ENCODE results near the gene SPON2. TPM values are rescaled to one million over a fixed set of nuclear protein-coding genes. Genes with fewer than 3 reads are reported as not detected.

Gene SPON2
- polyA plus RNA-seq, 1 experiment, result 132 TPM

- ChIA-PET POLR2A (interaction anchor here (0.5 to 4.2 kb wide), 10 partner anchors 8 to 156 kb away, joined by 3 to 32 read pairs (median 5); partner anchors contain the start of gene SPON2), CTCF (no interaction called here)
- Histone ChIP-seq H3K9me3 (ENCODE audit: control insufficient read depth, insufficient read depth, low read length) (peaks cover 7% of the 10 kb centered on the region; the same call in 1 of the 2 replicates), H3K27me3 (ENCODE audit: control insufficient read depth, insufficient read depth, low read length) (no peaks in the 10 kb centered on the region), H3K27ac (ENCODE audit: low read depth, low read length) (peak overlapping the region; percentile 57), H3K4me3 (ENCODE audit: low read depth, low read length) (peak overlapping the region; percentile 31)
- no peak for DNase-seq (ENCODE audit: low read depth, low spot score)
- TF ChIP-seq CTCF (IDR thresholded peaks at IDR 0.05; ENCODE audit: low read depth, low read length), result no peak
Observed at GRCh38 chr4:1199556-1200331, 27.4 kb upstream of the SPON2 start.

GRCh38 chr4:1198098-1198844 is 25.9 kb upstream of the SPON2 start:
- H3K9me3 ChIP-seq (ENCODE audit: control insufficient read depth, insufficient read depth, low read length), result peaks cover 7% of the 10 kb centered on the region; the same call in 1 of the 2 replicates
- CTCF ChIA-PET, result no interaction called here
- H3K27ac ChIP-seq (ENCODE audit: low read depth, low read length), result peak overlapping the region; percentile 33
- DNase-seq (ENCODE audit: low read depth, low spot score), result no peak
- no peak overlapping the region for H3K4me3 ChIP-seq (ENCODE audit: low read depth, low read length)
- no peaks in the 10 kb centered on the region for H3K27me3 ChIP-seq (ENCODE audit: control insufficient read depth, insufficient read depth, low read length)
- POLR2A ChIA-PET, result no interaction called here
- TF ChIP-seq CTCF (IDR thresholded peaks at IDR 0.05; ENCODE audit: low read depth, low read length), result no peak

- Histone ChIP-seq H3K27me3 (ENCODE audit: control insufficient read depth, insufficient read depth, low read length) (no peaks in the 10 kb centered on the region), H3K27ac (ENCODE audit: low read depth, low read length) (no peak overlapping the region), H3K4me3 (ENCODE audit: low read depth, low read length) (no peak overlapping the region), H3K9me3 (ENCODE audit: control insufficient read depth, insufficient read depth, low read length) (peaks cover 9% of the 10 kb centered on the region; the same call in 1 of the 2 replicates)
- no peak for DNase-seq (ENCODE audit: low read depth, low spot score)
- POLR2A ChIA-PET, result no interaction called here
- TF ChIP-seq CTCF (IDR thresholded peaks at IDR 0.05; ENCODE audit: low read depth, low read length), result no peak
- CTCF ChIA-PET, result interaction anchor here (0.6 to 1.0 kb wide), 2 partner anchors 65 to 116 kb away, joined by 3 read pairs; no protein-coding TSS in a partner anchor
Observed at GRCh38 chr4:1196421-1197183, 24.2 kb upstream of the SPON2 start.

- no peak for TF ChIP-seq CTCF (IDR thresholded peaks at IDR 0.05; ENCODE audit: low read depth, low read length)
- Histone ChIP-seq H3K9me3 (ENCODE audit: control insufficient read depth, insufficient read depth, low read length) (peaks cover 13% of the 10 kb centered on the region; the same call in 1 of the 2 replicates), H3K4me3 (ENCODE audit: low read depth, low read length) (no peak overlapping the region), H3K27me3 (ENCODE audit: control insufficient read depth, insufficient read depth, low read length) (no peaks in the 10 kb centered on the region), H3K27ac (ENCODE audit: low read depth, low read length) (no peak overlapping the region)
- CTCF ChIA-PET, result no interaction called here
- POLR2A ChIA-PET, result no interaction called here
- DNase-seq (ENCODE audit: low read depth, low spot score), result no peak
Observed at GRCh38 chr4:1195891-1196401, 23.6 kb upstream of the SPON2 start.

Measured in AG04450 (cell line).